PC-9 (cell line): ENCODE results near the gene CHIC2. TPM values are rescaled to one million over a fixed set of nuclear protein-coding genes. Genes with fewer than 3 reads are reported as not detected.

ENCODE experiments used
- BruUV-seq: library from RNA; stranded (reverse); fragments of 400-500 nt; replicated peaks from 2 replicates; lab custom pipeline; 2021; lab: Mats Ljungman, UMichigan
- CTCF ChIA-PET: fragments of 300-600 bp; sonication (Branson Sonifier 250); formaldehyde crosslinking; loops from one replicate; lab custom pipeline; 2022; ENCODE audit warnings: antibody characterized with exemption; lab: Charles Lee
- POLR2A ChIA-PET: fragments of 300-600 bp; sonication (Branson Sonifier 250); formaldehyde crosslinking; loops from one replicate; lab custom pipeline; 2022; ENCODE audit warnings: antibody characterized with exemption; ENCODE audit not compliant: unreplicated experiment; lab: Charles Lee
- DNase-seq, 2 experiments: peaks; one replicate each; pipeline versions ENCODE4 v3.0.0 to v3.0.0-alpha.2; 2015 to 2022; ENCODE audit warnings: mixed read lengths in 1 of 2
- H2AFZ ChIP-seq: fragments of 200-600 bp; sonication (generic); 2 replicates; pipeline ENCODE4 v1.8.1; 2017; ENCODE audit warnings: antibody characterized with exemption
- H3F3A ChIP-seq: fragments of 200-600 bp; sonication (generic); 2 replicates; pipeline ENCODE4 v1.8.1; 2017; ENCODE audit warnings: antibody characterized with exemption, mild to moderate bottlenecking, low read depth; ENCODE audit not compliant: insufficient read depth
- H3K27ac ChIP-seq: fragments of 200-600 bp; sonication (generic); 2 replicates; pipeline ENCODE4 v1.6.1; 2016; ENCODE audit warnings: mixed run types
- H3K27me3 ChIP-seq: fragments of 200-600 bp; sonication (generic); 2 replicates; pipeline ENCODE4 v1.6.1; 2016; ENCODE audit warnings: low read depth, mixed run types; ENCODE audit not compliant: insufficient read depth
- H3K36me3 ChIP-seq: fragments of 200-600 bp; sonication (generic); 2 replicates; pipeline ENCODE4 v1.6.1; 2016; ENCODE audit warnings: low read depth, mixed run types
- H3K4me1 ChIP-seq: fragments of 200-600 bp; sonication (generic); replicated peaks from 2 replicates; pipeline ENCODE4 v1.6.1; 2016; ENCODE audit warnings: mixed run types; ENCODE audit not compliant: insufficient read depth
- H3K4me2 ChIP-seq: fragments of 200-600 bp; sonication (generic); 2 replicates; pipeline ENCODE4 v1.6.1; 2017; ENCODE audit warnings: mixed run types
- H3K4me3 ChIP-seq: fragments of 200-600 bp; sonication (generic); 2 replicates; pipeline ENCODE4 v1.6.1; 2016; ENCODE audit warnings: mixed run types
- H3K79me2 ChIP-seq: fragments of 200-600 bp; sonication (generic); 2 replicates; pipeline ENCODE4 v1.6.1; 2017; ENCODE audit warnings: low read depth, mixed run types
- H3K9me2 ChIP-seq: fragments of 200-600 bp; sonication (generic); 2 replicates; pipeline ENCODE4 v1.8.1; 2017; ENCODE audit warnings: mild to moderate bottlenecking; ENCODE audit not compliant: insufficient read depth
- H3K9me3 ChIP-seq: fragments of 200-600 bp; sonication (generic); 2 replicates; pipeline ENCODE4 v1.8.1; 2016; ENCODE audit warnings: low read depth; ENCODE audit not compliant: insufficient read depth
- H4K20me1 ChIP-seq: fragments of 200-600 bp; sonication (generic); 2 replicates; pipeline ENCODE4 v1.8.1; 2017; ENCODE audit not compliant: insufficient read depth
- EZH2 ChIP-seq: fragments of 200-600 bp; sonication (generic); IDR thresholded peaks from 2 replicates; pipeline ENCODE4 v1.8.0; 2017; ENCODE audit warnings: antibody characterized with exemption, low read depth
- intact Hi-C: fragments of 100-400 bp; cut with micrococcal nuclease; formaldehyde crosslinking; loops from one replicate; pipeline ENCODE4 v1.10.0; 2022; ENCODE audit not compliant: unreplicated experiment
- total RNA-seq: library from RNA; stranded (reverse); gene quantifications from 2 replicates; pipeline ENCODE4 v1.2.3, GENCODE V29; 2021
- TF ChIP-seq, protein P1 (sequence below): fragments of 200-600 bp; sonication (generic); conservative IDR thresholded peaks from 2 replicates; pipeline ENCODE4 v1.6.1; 2017; ENCODE audit warnings: mixed run types, antibody characterized with exemption, mild to moderate bottlenecking, moderate library complexity

Gene CHIC2
- total RNA-seq, 1 experiment from 2014 or later: 12.1 TPM

DNA sequence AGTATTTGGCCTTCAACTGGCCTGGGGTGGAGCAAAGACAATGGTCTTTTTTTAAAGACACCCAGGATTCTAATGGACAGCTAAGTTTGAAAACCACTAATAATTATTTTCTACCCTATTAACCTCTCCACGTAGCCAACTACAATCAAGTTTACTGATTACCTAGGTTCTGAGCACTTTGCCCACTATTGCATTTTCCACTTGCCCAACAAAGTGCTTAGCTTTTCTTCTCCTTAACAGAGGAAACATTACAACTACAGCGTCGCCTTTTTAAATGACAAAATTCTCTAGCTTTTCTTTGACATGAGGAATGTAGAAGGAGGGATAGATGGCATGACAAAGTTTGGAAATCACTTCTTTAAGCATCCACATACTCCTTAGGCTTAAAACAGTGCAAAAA lies 2.0 kb downstream of the CHIC2 start:
- BruUV-seq: no TSS peak

DNA sequence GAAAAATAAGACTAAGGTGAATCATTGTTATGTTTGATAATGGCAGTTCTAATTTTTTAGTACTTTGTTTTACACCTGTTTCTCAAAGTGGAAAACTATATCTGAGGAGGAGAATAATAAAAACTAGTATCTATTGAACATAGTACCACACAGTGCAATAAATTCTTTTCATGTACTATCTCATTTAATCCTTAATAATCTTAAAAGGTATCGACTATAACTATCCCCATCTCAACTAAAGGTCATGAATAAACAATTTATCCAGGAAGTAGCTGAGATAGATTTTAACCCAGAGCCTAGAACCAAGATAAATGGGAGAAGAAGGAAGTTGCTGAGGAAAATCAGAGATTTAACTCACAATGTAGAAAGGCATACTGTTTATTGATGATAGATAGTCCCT lies 2.5 kb downstream of the CHIC2 start:
- TF ChIP-seq, protein P1, sequence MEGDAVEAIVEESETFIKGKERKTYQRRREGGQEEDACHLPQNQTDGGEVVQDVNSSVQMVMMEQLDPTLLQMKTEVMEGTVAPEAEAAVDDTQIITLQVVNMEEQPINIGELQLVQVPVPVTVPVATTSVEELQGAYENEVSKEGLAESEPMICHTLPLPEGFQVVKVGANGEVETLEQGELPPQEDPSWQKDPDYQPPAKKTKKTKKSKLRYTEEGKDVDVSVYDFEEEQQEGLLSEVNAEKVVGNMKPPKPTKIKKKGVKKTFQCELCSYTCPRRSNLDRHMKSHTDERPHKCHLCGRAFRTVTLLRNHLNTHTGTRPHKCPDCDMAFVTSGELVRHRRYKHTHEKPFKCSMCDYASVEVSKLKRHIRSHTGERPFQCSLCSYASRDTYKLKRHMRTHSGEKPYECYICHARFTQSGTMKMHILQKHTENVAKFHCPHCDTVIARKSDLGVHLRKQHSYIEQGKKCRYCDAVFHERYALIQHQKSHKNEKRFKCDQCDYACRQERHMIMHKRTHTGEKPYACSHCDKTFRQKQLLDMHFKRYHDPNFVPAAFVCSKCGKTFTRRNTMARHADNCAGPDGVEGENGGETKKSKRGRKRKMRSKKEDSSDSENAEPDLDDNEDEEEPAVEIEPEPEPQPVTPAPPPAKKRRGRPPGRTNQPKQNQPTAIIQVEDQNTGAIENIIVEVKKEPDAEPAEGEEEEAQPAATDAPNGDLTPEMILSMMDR: no peak
- no peak for TF ChIP-seq EZH2
- Histone ChIP-seq H3K9me3 (no peaks in the 10 kb centered on the region), H3K27me3 (no peaks in the 10 kb centered on the region), H2AFZ (no peak overlapping the region), H3K27ac (no peak overlapping the region), H3F3A (peaks cover 6% of the 10 kb centered on the region; the same call in 1 of the 2 replicates), H4K20me1 (peaks cover 11% of the 10 kb centered on the region; the same call in 1 of the 2 replicates), H3K9me2 (no peaks in the 10 kb centered on the region), H3K4me3 (no peak overlapping the region), H3K36me3 (0 out of 2 replicates have a peak, but pooled peaks cover 4% of the 10 kb centered on the region), H3K4me2 (peak overlapping the region; percentile 84), H3K79me2 (peaks cover 69% of the 10 kb centered on the region), H3K4me1 (peaks cover 32% of the 10 kb centered on the region)
- no peak for DNase-seq
- no TSS peak for BruUV-seq
- CTCF ChIA-PET: no interaction called here
- POLR2A ChIA-PET: no interaction called here
- intact Hi-C loops: loop anchor here (5.0 to 10.0 kb wide), 2 partner anchors 90 to 153 kb away; no protein-coding TSS in a partner anchor

More for the DNA sequence above, 2.0 kb downstream of the CHIC2 start:
- POLR2A ChIA-PET: no interaction called here
- 0 out of 2 replicates have a peak overlapping the region, but pooled peaks have one; percentile 52 for H3K27ac ChIP-seq
- H3K4me2 ChIP-seq: peak overlapping the region; percentile 84
- H3F3A ChIP-seq: peaks cover 11% of the 10 kb centered on the region; the same call in 1 of the 2 replicates
- H3K27me3 ChIP-seq: no peaks in the 10 kb centered on the region
- peaks cover 8% of the 10 kb centered on the region; the same call in 1 of the 2 replicates for H4K20me1 ChIP-seq
- H3K4me3 ChIP-seq: peak overlapping the region; percentile 90
- no peaks in the 10 kb centered on the region for H3K9me2 ChIP-seq
- intact Hi-C loops: loop anchor here (5.0 to 10.0 kb wide), 2 partner anchors 90 to 152 kb away; no protein-coding TSS in a partner anchor
- DNase-seq: no peak
- no peaks in the 10 kb centered on the region for H3K9me3 ChIP-seq
- peaks cover 37% of the 10 kb centered on the region for H3K4me1 ChIP-seq
- CTCF ChIA-PET: no interaction called here
- TF ChIP-seq EZH2: no peak
- TF ChIP-seq, protein P1: no peak
- H3K79me2 ChIP-seq: peaks cover 64% of the 10 kb centered on the region
- H2AFZ ChIP-seq: no peak overlapping the region
- H3K36me3 ChIP-seq: 0 out of 2 replicates have a peak, but pooled peaks cover 4% of the 10 kb centered on the region

GRCh38 chr4:54061067-54061466 lies 3.3 kb downstream of the CHIC2 start:
- BruUV-seq: no TSS peak
- Histone ChIP-seq H3K36me3 (0 out of 2 replicates have a peak, but pooled peaks cover 4% of the 10 kb centered on the region), H2AFZ (no peak overlapping the region), H3K4me1 (peaks cover 24% of the 10 kb centered on the region), H3K4me2 (peak overlapping the region; percentile 84; the same call in 1 of the 2 replicates), H3K27me3 (no peaks in the 10 kb centered on the region), H3F3A (no peaks in the 10 kb centered on the region), H4K20me1 (peaks cover 11% of the 10 kb centered on the region; the same call in 1 of the 2 replicates), H3K79me2 (peaks cover 75% of the 10 kb centered on the region), H3K4me3 (no peak overlapping the region), H3K27ac (no peak overlapping the region), H3K9me3 (no peaks in the 10 kb centered on the region), H3K9me2 (no peaks in the 10 kb centered on the region)
- intact Hi-C loops: loop anchor here (5.0 to 10.0 kb wide), 2 partner anchors 91 to 154 kb away; no protein-coding TSS in a partner anchor
- ChIA-PET POLR2A (no interaction called here), CTCF (no interaction called here)
- TF ChIP-seq EZH2: no peak
- TF ChIP-seq, protein P1: no peak
- no peak for DNase-seq
